ENCODE results near the gene STK24. TPM values are rescaled to one million over a fixed set of nuclear protein-coding genes. Genes with fewer than 3 reads are reported as not detected.

STK24 gene
- total and polyA plus RNA-seq, 2 of the 8 experiments (the other 6 are each of a cell fraction or from before 2014, with no cell fraction given), result 62.8 to 143 TPM

DNA sequence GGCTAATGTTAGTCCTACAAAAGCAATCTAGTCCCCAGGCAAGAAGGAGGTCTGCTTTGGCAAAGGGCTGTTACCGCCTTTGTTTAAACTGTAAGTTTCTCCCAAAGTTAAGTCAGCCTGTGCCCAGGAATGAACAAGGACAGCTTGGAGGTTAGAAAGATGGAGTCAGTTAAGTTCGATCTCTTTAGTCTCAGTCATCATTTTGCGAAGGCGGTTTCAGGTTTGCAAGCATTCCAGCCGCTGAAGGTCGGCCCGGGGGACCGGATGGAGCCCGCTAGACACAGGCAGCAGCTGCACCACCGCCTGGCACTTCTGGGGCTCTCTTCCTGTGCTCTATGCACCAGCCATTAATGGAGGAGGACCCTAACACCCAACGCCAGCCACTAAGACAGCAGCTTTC lies 91.3 kb downstream of the STK24 start:
- ChIA-PET CTCF (ENCODE audit: partially characterized antibody) (interaction anchor here (0.7 to 5.9 kb wide), 17 partner anchors 9 to 337 kb away, joined by 3 to 42 read pairs (median 4); no protein-coding TSS in a partner anchor), POLR2A (ENCODE audit: partially characterized antibody) (interaction anchor here (1.1 to 3.5 kb wide), 6 partner anchors 9 to 322 kb away, joined by 4 to 18 read pairs (median 5); no protein-coding TSS in a partner anchor)
- H3K9ac ChIP-seq (replicated peaks in 1 of 4; ENCODE audit: extremely low read depth in 1 of 4, low read depth in 3 of 4, low read length in 3 of 4), result no peak overlapping the region
- H2BK12ac ChIP-seq (ENCODE audit: low read depth, low read length), result peak overlapping the region; percentile 10; the same call in 1 of the 2 replicates
- H2BK20ac ChIP-seq (ENCODE audit: low read length), result no peak overlapping the region
- peaks cover 18% of the 10 kb centered on the region for H3K79me1 ChIP-seq (ENCODE audit: low read depth, low read length)
- H4K20me1 ChIP-seq (replicated peaks in 1 of 2; ENCODE audit: control insufficient read depth in 1 of 2, insufficient read depth in 2 of 2, low read length in 2 of 2), result peaks cover 38 to 40% of the 10 kb centered on the region in 2 experiments
- H3K27me3 ChIP-seq (replicated peaks in 1 of 4; ENCODE audit: control insufficient read depth in 3 of 4, extremely low read depth in 1 of 4, insufficient read depth in 3 of 4, low read length in 3 of 4), result no peaks in the 10 kb centered on the region
- no peaks in the 10 kb centered on the region for H3K23me2 ChIP-seq (ENCODE audit: low read depth, low read length)
- H2AK5ac ChIP-seq (ENCODE audit: low read depth, low read length), result no peak overlapping the region
- no peak overlapping the region for H3K56ac ChIP-seq (replicated peaks; ENCODE audit: insufficient read length, low read depth, low read length)
- peaks cover 0 to 3% (median 0%) of the 10 kb centered on the region in 4 experiments; a peak in 1 of 8 replicates for H3K36me3 ChIP-seq (ENCODE audit: control insufficient read depth in 2 of 4, insufficient read depth in 4 of 4, low read length in 3 of 4)
- H3K23ac ChIP-seq (ENCODE audit: insufficient read length), result no peak overlapping the region
- H2AFZ ChIP-seq (ENCODE audit: low read length), result no peak overlapping the region
- no peak overlapping the region; a peak in 1 of 4 replicates for H3K4me2 ChIP-seq (ENCODE audit: insufficient read depth in 1 of 2, low read depth in 2 of 2, low read length in 2 of 2)
- H4K91ac ChIP-seq (replicated peaks; ENCODE audit: insufficient read length, low read length), result no peak overlapping the region
- FAIRE-seq, result no peak
- H4K8ac ChIP-seq (ENCODE audit: extremely low read depth, insufficient read depth, low read length), result no peak overlapping the region
- TF ChIP-seq ASH2L (IDR thresholded peaks at IDR 0.05; ENCODE audit: low read length) (no peak), TAF7 (optimal IDR thresholded peaks at IDR 0.05; ENCODE audit: borderline replicate concordance, low read depth, low read length) (no peak), KDM4A (IDR thresholded peaks at IDR 0.05; ENCODE audit: low read depth, low read length, severe bottlenecking) (no peak), MAFK (IDR thresholded peaks at IDR 0.05; ENCODE audit: low read depth, low read length) (no peak), RXRA (IDR thresholded peaks at IDR 0.05; ENCODE audit: insufficient read depth, low read depth, low read length) (no peak), SRF (IDR thresholded peaks at IDR 0.05; ENCODE audit: low read depth, low read length) (no peak)
- TF ChIP-seq, protein P1, sequence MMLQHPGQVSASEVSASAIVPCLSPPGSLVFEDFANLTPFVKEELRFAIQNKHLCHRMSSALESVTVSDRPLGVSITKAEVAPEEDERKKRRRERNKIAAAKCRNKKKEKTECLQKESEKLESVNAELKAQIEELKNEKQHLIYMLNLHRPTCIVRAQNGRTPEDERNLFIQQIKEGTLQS (IDR thresholded peaks at IDR 0.05; ENCODE audit: insufficient read depth, low read depth, low read length), result no peak
- DNase-seq (ENCODE audit: low read depth in 1 of 2, low spot score in 2 of 2), result no peak
- H3K4ac ChIP-seq (replicated peaks; ENCODE audit: insufficient read length, low read depth, low read length), result no peak overlapping the region
- H2BK5ac ChIP-seq (ENCODE audit: low read depth, low read length), result no peak overlapping the region
- H3K79me2 ChIP-seq (ENCODE audit: control insufficient read depth in 1 of 2, insufficient read depth in 2 of 2, low read length in 2 of 2), result peaks cover 21 to 99% of the 10 kb centered on the region in 2 experiments
- no peak overlapping the region for H3K18ac ChIP-seq (ENCODE audit: extremely low read depth, low read length)
- H2BK120ac ChIP-seq (replicated peaks; ENCODE audit: low read depth, low read length), result no peak overlapping the region
- 90% methylated on average over 11 of the region's 11 CpGs; no CpG with 5 or more reads in 1 of the 2 experiments for WGBS, 2 experiments (ENCODE audit: extremely low coverage in 1 of 2, insufficient coverage in 1 of 2, insufficient read length in 1 of 2, insufficient replicate concordance in 2 of 2, low coverage in 1 of 2, low lambda C conversion rate in 2 of 2, missing lambda C conversion rate in 1 of 2)
- peaks cover 13 to 45% (median 37%) of the 10 kb centered on the region in 4 experiments for H3K4me1 ChIP-seq (replicated peaks in 1 of 4; ENCODE audit: control insufficient read depth in 3 of 4, insufficient read depth in 4 of 4, low read length in 3 of 4)
- H2BK15ac ChIP-seq (ENCODE audit: low read length), result no peak overlapping the region
- no peaks in the 10 kb centered on the region for H3K9me3 ChIP-seq (ENCODE audit: insufficient read depth in 2 of 2, low read depth in 1 of 2, low read length in 1 of 2)
- no peak overlapping the region for H3K4me3 ChIP-seq (ENCODE audit: extremely low read depth in 1 of 4, insufficient read depth in 2 of 4, low read depth in 3 of 4, low read length in 4 of 4)
- no peak overlapping the region for H3K14ac ChIP-seq (ENCODE audit: insufficient read length)
- no peak overlapping the region for H4K5ac ChIP-seq (ENCODE audit: insufficient read length, low read depth, low read length)
- H3K27ac ChIP-seq (ENCODE audit: low read depth, low read length), result no peak overlapping the region; the same call in 1 of the 2 replicates
